Adrenal gland (tissue), 12 donors: Measurements from ENCODE around the gene CLCN5. TPM values are rescaled to one million over a fixed set of nuclear protein-coding genes. Genes with fewer than 3 reads are reported as not detected.

Experiments
- DNase-seq, 7 donors: peaks; one replicate each; pipeline ENCODE4 v3.0.0-alpha.2; 2019 to 2020
- H3K27ac ChIP-seq, 5 donors: fragments of 200-600 bp; sonication (generic) in 4 of 5; 1 replicate in 3 of 5; 2 replicates in 2 of 5; pipeline versions ENCODE4 v1.5.1 to v1.8.0; 2016 to 2020; ENCODE audit warnings: mild to moderate bottlenecking in 1 of 5
- H3K27me3 ChIP-seq: fragments of 200-600 bp; 2 replicates; pipeline ENCODE4 v1.8.0; 2021
- H3K36me3 ChIP-seq, 2 donors: fragments of 200-600 bp; replicated peaks in 1 of 2; 1 replicate in 1 of 2; 2 replicates in 1 of 2; pipeline versions ENCODE4 v1.5.1 to v1.8.0; 2018 to 2022
- H3K4me1 ChIP-seq, 2 donors: fragments of 200-600 bp; replicated peaks in 1 of 2; 1 replicate in 1 of 2; 2 replicates in 1 of 2; pipeline versions ENCODE4 v1.5.1 to v1.8.0; 2018 to 2021
- H3K4me3 ChIP-seq, 4 donors: fragments of 200-600 bp; sonication (generic) in 3 of 4; one replicate each; pipeline ENCODE4 v1.5.1; 2016 to 2018
- H3K9me3 ChIP-seq, 3 donors: fragments of 200-600 bp; sonication (generic) in 1 of 3; replicated peaks in 1 of 3; 1 replicate in 2 of 3; 2 replicates in 1 of 3; pipeline versions ENCODE4 v1.5.1 to v1.8.0; 2016 to 2021
- POLR2A ChIP-seq, 2 donors: fragments of 450-650 bp; IDR thresholded peaks; one replicate each; pipeline ENCODE4 v1.6.1; 2017; ENCODE audit warnings: antibody characterized with exemption in 2 of 2, mild to moderate bottlenecking in 2 of 2, moderate library complexity in 1 of 2
- WGBS, 4 donors: extraction: QIAGEN DNeasy Blood & Tissue Kit in 2 of 4; methylation state at CpG; one replicate each; pipeline versions ENCODE4 v1.1.5 to v1.1.7; 2013 to 2017; 5-methylcytosine and 5-hydroxymethylcytosine counted together
- intact Hi-C, 2 donors: fragments of 100-400 bp; cut with DNase I; formaldehyde crosslinking; loops; one replicate each; pipeline versions ENCODE4 v1.14.1 to v1.15.0; 2022 to 2023
- microRNA counts, 2 donors: library from miRNA; unstranded; fragments of <30 nt; microRNA quantifications; one replicate each; lab custom pipeline; 2016
- microRNA-seq, 3 donors: library from miRNA; unstranded; fragments of <30 nt; microRNA quantifications; one replicate each; pipeline ENCODE4, GENCODE V29; 2017 to 2020
- polyA plus RNA-seq, 3 donors: library from polyadenylated mRNA; stranded (reverse); fragments of 200-250 nt in 2 of 3; fragments of 350-450 nt in 1 of 3; fragmentation: Illumina TruSeq in 1 of 3; extraction: RNeasy Lipid Tissue Mini Kit (QIAGEN cat#74804) in 1 of 3; gene quantifications; one replicate each; pipeline ENCODE4 v1.2.3, GENCODE V29; 2013 to 2014
- small RNA-seq, 2 donors: library from RNA; depleted of rRNA; stranded (forward); fragments of <200 nt; gene quantifications; one replicate each; pipeline ENCODE3, GENCODE V24; 2016
- total RNA-seq, 9 donors: library from RNA; depleted of rRNA in 4 of 9; stranded (reverse); fragments of >200 nt in 4 of 9; fragments of 120-200 nt in 1 of 9; fragmentation: NEBNext Ultra II Directional in 1 of 9; extraction: Animal tissue kit (Norgen Biotek cat#: 25700) in 1 of 9; gene quantifications; one replicate each; pipeline versions ENCODE4 v1.1.0 to v1.2.4, GENCODE V29; 2013 to 2023
- TF ChIP-seq, protein P1 (sequence below), 6 experiments: fragments of 450-650 bp in 4 of 6; fragments of 200-600 bp in 2 of 6; sonication (generic) in 1 of 6; IDR thresholded peaks; 1 replicate in 5 of 6; 2 replicates in 1 of 6; pipeline versions ENCODE4 v1.5.1 to v1.8.0; 2016 to 2021; ENCODE audit warnings: antibody characterized with exemption in 6 of 6, mild to moderate bottlenecking in 2 of 6, moderate library complexity in 1 of 6
- donor health status: healthy with polysubstance abuse.
- donor health status: Bipolar disorder and iron deficiency.
- donor health status: DM: yes; HTN: yes; CAD: no.
- donor health status: DM: no; HTN: no; CAD: no.
- donor health status: DM: no; HTN: no; CAD: no.
- donor health status: DM: yes; HTN: yes; CAD: no.

CLCN5 gene
- total and polyA plus RNA-seq, 12 donors, result 3.3 to 17.3 (median 8.6) TPM

DNA sequence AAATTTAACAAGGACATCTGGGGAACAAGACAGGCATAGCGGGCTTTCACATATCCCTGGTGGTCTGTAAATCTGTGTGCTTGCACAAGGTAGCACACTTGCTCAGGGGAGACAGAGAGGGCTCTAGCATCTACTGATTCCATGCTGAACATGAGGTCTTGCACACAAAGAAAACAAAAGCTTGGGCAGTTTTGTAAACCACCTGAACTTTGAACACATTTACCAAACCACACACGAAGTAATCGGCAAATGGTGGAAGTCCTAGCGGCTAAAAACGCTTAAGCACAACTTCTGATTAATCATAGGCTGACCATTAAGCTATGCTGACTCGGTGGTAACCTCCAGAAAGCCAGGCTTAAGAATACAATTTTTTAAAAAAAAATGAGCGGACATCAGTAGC, 225.6 kb downstream of the CLCN5 start:
- DNase-seq, result no peak
- 72 to 81% (median 76%) methylated on average over 7 of the region's 7 CpGs for WGBS, 4 donors
- TF ChIP-seq POLR2A (IDR thresholded peaks at IDR 0.05), result no peak
- TF ChIP-seq, protein P1, sequence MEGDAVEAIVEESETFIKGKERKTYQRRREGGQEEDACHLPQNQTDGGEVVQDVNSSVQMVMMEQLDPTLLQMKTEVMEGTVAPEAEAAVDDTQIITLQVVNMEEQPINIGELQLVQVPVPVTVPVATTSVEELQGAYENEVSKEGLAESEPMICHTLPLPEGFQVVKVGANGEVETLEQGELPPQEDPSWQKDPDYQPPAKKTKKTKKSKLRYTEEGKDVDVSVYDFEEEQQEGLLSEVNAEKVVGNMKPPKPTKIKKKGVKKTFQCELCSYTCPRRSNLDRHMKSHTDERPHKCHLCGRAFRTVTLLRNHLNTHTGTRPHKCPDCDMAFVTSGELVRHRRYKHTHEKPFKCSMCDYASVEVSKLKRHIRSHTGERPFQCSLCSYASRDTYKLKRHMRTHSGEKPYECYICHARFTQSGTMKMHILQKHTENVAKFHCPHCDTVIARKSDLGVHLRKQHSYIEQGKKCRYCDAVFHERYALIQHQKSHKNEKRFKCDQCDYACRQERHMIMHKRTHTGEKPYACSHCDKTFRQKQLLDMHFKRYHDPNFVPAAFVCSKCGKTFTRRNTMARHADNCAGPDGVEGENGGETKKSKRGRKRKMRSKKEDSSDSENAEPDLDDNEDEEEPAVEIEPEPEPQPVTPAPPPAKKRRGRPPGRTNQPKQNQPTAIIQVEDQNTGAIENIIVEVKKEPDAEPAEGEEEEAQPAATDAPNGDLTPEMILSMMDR (IDR thresholded peaks at IDR 0.05), result no peak
- Histone ChIP-seq H3K4me1 (no peaks in the 10 kb centered on the region), H3K27me3 (peaks cover 13% of the 10 kb centered on the region), H3K4me3 (no peak overlapping the region), H3K36me3 (no peaks in the 10 kb centered on the region), H3K27ac (no peak overlapping the region), H3K9me3 (no peaks in the 10 kb centered on the region)
- intact Hi-C loops, result no loop called here

MicroRNAs encoded within 50 kb of the gene (microRNA counts, 767-probe panel; counts per million panel counts)
- 0 counts per million in 2 donors for microRNA hsa-miR-188-3p (lab: Ali Mortazavi, UCI)
- 0 counts per million in 2 donors for microRNA hsa-miR-188-5p (lab: Ali Mortazavi, UCI)
- microRNA hsa-miR-362-3p (lab: Ali Mortazavi, UCI), result 4,062 to 4,117 counts per million in 2 donors
- 0 to 3,256 counts per million in 2 donors for microRNA hsa-miR-362-5p (lab: Ali Mortazavi, UCI)
- microRNA hsa-miR-500a-5p+hsa-miR-501-5p (lab: Ali Mortazavi, UCI), result 0 to 2,182 counts per million in 2 donors
- microRNA hsa-miR-500b (lab: Ali Mortazavi, UCI), result 0 counts per million in 2 donors
- microRNA hsa-miR-501-3p (lab: Ali Mortazavi, UCI), result 0 counts per million in 2 donors
- microRNA hsa-miR-502-3p (lab: Ali Mortazavi, UCI), result 0 counts per million in 2 donors
- microRNA hsa-miR-502-5p (lab: Ali Mortazavi, UCI), result 0 counts per million in 2 donors
- 0 counts per million in 2 donors for microRNA hsa-miR-532-3p (lab: Ali Mortazavi, UCI)
- microRNA hsa-miR-532-5p (lab: Ali Mortazavi, UCI), result 2,974 to 3,558 counts per million in 2 donors
- 4,297 to 4,736 counts per million in 2 donors for microRNA hsa-miR-660-5p (lab: Ali Mortazavi, UCI)

Small RNAs within 50 kb of the gene (microRNA-seq; reads per million reads assigned to microRNA genes)
- gene MIR188 (94.6 to 183 (median 121) reads per million in 3 donors), gene MIR362 (153 to 182 (median 172) reads per million in 3 donors), gene MIR500A (17.6 to 33.1 (median 29.9) reads per million in 3 donors), gene MIR500B (0 to 2.6 (median 0) reads per million in 3 donors), gene MIR501 (115 to 261 (median 116) reads per million in 3 donors), gene MIR502 (52.7 to 90.7 (median 71.1) reads per million in 3 donors), gene MIR532 (762 to 1,347 (median 1,285) reads per million in 3 donors), gene MIR660 (162 to 641 (median 289) reads per million in 3 donors)

Small RNAs within 50 kb of the gene (small RNA-seq; reads per million reads assigned to genes)
- gene MIR188, result 0.08 to 0.24 reads per million in 2 donors
- 8.8 to 9.4 reads per million in 2 donors for gene MIR362
- 52.9 to 75.6 reads per million in 2 donors for gene MIR500A
- gene MIR500B, result 0.36 to 1.1 reads per million in 2 donors
- gene MIR501, result 63.5 to 92.2 reads per million in 2 donors
- 0.36 to 0.58 reads per million in 2 donors for gene MIR502
- gene MIR532, result 58.5 to 77.1 reads per million in 2 donors
- 10.8 to 13.7 reads per million in 2 donors for gene MIR660
- 0 reads per million in 2 donors for gene RNU6-421P

Other genes starting within 250 kb of the CLCN5 start
- gene PAGE1, start 226.6 kb upstream of the CLCN5 start, total RNA-seq, result not detected
- not detected for gene PAGE1, start 226.6 kb upstream of the CLCN5 start, polyA plus RNA-seq
- gene PAGE4, start 93.3 kb upstream of the CLCN5 start, total RNA-seq, result 1 to 10 TPM in 2 of 9 donors, under 1 TPM in 1, not detected in 6; 0.83 to 3.9 (median 1.3) TPM
- 1 to 10 TPM; 2.6 to 9.7 (median 5.4) TPM for gene PAGE4, start 93.3 kb upstream of the CLCN5 start, polyA plus RNA-seq
- gene USP27X, start 43.1 kb upstream of the CLCN5 start, total RNA-seq, result 1 to 10 TPM; 1.9 to 8.5 (median 3.6) TPM
- gene USP27X, start 43.1 kb upstream of the CLCN5 start, polyA plus RNA-seq, result 1 to 10 TPM; 1.6 to 6.0 (median 2.2) TPM